AG10803 (cell line): ENCODE measurements around the gene SLC6A3.

Experiments used
- DNase-seq: peaks from one replicate; pipeline ENCODE4 v3.0.0; 2010; ENCODE audit warnings: low read depth
- H3K4me3 ChIP-seq: 2 replicates; pipeline ENCODE4 v1.5.1; 2011; ENCODE audit warnings: mild to moderate bottlenecking, low read length, control low read depth
- TF ChIP-seq, protein P1 (sequence below): conservative IDR thresholded peaks from 2 replicates; pipeline ENCODE4 v1.5.1; 2011; ENCODE audit warnings: mild to moderate bottlenecking, low read length, control low read depth, inconsistent platforms

Gene SLC6A3

DNA sequence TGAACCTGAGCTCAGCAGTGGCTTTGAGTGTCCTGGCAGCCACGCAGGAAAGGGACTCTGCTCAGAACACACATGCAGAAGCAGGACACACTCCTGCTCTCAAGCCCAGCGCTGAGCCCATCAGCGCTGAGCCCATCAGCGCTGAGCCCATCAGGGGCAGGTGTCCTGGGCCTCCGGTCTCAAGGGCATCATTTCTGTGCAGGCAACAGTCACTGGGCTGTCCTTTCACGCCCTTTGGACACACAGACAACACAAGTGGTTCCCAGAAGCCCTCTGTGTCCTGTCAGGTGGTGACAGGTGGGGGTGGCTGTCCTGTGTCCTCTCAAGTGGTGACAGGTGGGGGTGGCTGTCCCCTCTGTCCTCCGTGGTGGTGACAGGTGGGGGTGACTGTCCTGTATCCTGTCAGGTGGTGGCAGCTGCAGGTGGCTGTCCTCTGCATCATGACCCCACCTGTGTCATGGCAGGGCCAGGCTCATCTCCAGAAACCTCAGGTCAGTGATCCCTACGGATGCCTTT is 61.3 kb downstream of the SLC6A3 start:
- no peak overlapping the region for H3K4me3 ChIP-seq
- TF ChIP-seq, protein P1, sequence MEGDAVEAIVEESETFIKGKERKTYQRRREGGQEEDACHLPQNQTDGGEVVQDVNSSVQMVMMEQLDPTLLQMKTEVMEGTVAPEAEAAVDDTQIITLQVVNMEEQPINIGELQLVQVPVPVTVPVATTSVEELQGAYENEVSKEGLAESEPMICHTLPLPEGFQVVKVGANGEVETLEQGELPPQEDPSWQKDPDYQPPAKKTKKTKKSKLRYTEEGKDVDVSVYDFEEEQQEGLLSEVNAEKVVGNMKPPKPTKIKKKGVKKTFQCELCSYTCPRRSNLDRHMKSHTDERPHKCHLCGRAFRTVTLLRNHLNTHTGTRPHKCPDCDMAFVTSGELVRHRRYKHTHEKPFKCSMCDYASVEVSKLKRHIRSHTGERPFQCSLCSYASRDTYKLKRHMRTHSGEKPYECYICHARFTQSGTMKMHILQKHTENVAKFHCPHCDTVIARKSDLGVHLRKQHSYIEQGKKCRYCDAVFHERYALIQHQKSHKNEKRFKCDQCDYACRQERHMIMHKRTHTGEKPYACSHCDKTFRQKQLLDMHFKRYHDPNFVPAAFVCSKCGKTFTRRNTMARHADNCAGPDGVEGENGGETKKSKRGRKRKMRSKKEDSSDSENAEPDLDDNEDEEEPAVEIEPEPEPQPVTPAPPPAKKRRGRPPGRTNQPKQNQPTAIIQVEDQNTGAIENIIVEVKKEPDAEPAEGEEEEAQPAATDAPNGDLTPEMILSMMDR = no peak
- no peak for DNase-seq

DNA sequence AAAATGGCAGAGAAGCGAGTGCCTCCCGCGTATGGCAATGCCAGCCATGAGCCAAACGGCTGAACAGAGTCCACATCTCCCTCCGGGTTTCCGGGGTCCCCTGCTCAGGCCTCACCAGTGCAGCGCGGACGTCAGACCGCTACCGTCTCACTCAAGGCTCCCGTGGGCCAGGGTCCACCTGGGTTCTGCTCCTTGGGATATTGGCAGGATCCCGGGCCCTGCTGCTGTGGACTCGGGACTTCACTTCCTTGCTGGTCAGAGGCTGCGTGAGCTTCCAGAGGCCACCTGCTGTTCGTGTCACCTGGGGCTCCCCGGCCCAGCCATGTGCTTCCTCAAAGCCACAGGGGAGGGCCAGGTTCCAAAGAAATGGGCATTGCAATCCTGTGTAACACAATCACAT is 61.9 kb downstream of the SLC6A3 start:
- no peak for DNase-seq
- TF ChIP-seq, protein P1 = no peak
- no peak overlapping the region for H3K4me3 ChIP-seq

DNA sequence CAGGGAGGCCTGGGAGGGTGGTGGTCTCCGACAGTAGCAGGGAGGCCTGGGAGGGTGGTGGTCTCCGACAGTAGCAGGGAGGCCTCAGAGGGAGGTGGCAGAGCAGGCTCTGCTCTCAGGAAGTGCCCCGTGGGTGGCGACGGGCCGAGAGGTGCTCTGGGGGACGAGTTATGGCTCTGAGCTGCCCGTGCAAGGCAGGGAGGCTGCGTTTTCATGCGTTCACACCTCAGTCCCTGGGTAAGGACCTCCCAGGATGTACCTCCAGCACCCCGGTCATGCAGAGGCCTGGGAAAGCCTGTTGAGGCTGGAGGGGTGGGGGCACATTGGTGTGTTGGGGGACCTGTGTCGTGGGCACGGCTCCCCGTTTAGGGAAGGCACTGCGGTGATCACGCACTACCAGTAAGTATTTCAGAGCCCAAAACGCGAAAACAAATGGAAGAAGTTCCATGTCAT is 63.0 kb downstream of the SLC6A3 start:
- H3K4me3 ChIP-seq = no peak overlapping the region
- DNase-seq = no peak
- TF ChIP-seq, protein P1 = no peak

DNA sequence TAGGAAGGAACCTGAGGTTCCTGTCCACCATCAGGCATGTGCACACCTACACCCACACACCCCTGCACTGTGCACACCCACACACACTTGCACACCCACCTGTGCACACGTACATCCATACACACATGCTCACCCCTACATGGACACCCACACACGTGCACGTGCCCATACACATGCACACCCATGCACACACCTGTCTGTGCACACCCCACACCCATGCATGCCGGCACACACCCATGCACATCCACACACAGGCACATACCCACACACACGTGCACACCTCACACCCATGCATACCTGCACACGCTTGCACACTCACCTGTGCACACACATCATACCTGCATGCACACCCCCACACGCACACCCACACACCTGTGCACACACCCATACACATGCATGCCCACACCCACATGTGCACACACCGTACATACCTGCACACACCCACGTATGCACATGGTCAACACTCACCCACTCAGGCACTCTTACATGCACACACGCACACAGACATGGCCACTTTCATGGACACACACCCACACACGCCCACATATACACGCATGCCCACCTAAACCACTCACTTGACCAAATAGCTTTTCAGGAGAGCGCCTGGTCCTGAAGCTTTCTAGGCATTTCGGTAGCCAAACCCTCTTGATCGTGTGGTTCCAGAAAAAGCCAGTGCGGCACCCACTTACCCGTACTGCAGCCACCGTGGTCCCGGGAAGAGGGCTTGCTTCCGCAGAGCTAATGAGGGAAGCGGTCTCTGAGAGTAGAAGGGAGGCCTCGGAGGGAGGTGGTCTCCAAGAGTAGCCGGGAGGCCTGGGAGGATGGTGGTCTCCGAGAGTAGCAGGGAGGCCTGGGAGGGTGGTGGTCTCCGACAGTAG is 63.6 kb downstream of the SLC6A3 start:
- no peak overlapping the region for H3K4me3 ChIP-seq
- TF ChIP-seq, protein P1 = no peak
- no peak for DNase-seq

DNA sequence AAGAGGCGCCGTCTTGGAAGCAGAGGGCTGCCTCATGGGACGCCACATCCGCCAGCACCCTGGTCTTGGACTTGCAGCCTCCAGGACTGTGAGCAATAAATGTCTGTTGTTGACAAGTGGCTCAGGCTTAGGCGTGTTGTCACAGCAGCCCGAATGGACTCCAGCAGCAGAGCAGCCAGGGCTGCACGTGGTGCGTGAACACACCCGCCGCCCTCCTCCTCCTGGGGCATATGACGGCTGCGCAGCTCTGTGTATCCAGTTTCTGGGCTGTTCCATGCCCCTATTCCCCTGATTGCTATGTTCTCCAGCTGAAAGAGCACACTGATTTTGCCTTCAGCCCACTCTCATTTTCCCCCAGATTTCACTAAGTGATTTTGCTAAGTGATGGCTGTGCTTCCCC is 64.3 kb downstream of the SLC6A3 start:
- H3K4me3 ChIP-seq = no peak overlapping the region
- DNase-seq = no peak
- TF ChIP-seq, protein P1 = no peak

DNA sequence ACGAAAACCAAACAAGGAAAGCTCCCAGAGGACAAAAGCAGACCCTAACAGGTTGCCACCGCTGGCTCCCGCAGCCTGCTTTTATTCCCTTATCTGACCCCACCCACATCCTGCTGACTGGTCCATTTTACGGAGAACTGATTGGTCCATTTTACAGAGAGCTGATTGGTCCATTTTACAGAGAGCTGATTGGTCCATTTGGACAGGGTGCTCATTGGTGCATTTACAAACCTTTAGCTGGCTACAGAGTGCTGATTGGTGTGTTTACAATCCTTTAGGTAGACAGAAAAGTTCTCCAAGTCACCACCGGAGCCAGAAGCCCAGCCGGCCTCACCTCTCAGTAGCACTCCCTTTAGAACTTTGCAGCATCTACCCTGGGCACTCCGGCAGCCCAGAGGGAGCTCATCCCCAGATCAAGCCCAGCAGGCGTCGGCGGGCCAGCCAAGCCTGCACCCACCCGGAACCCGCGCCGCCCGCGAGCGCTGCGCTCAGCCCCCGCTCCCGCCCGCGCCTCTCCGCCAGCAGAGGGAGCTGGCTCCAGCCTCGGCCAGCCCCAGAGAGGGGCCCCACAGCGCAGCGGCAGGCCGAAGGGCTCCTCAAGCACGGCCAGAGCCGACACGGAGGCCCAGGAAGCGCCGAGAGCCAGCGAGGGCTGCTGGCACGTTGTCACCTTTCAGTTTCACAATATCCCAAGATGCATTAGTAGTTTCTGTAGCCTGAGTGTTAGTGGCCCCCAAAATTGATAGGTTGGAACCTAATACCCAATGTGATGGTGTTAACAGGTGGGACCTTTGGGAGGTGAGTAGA is 65.0 kb downstream of the SLC6A3 start:
- peak overlapping the region; percentile 17; the same call in 1 of the 2 replicates for H3K4me3 ChIP-seq
- TF ChIP-seq, protein P1 = peak; percentile 43
- peak; percentile 42 for DNase-seq
